Mucosa of rectum (tissue), 2 donors: ENCODE measurements around the gene KLRF1.

Experiments
- H3K27ac ChIP-seq, 2 donors: one replicate each; pipeline ENCODE4 v1.7.0; 2013; ENCODE audit warnings: inconsistent platforms in 2 of 2, low read depth in 2 of 2, low read length in 2 of 2
- H3K27me3 ChIP-seq, 2 donors: one replicate each; pipeline ENCODE4 v1.7.0; 2013; ENCODE audit warnings: low read length in 2 of 2; ENCODE audit not compliant: control insufficient read depth in 2 of 2, insufficient read depth in 2 of 2
- H3K36me3 ChIP-seq, 2 donors: one replicate each; pipeline ENCODE4 v1.7.0; 2013; ENCODE audit warnings: low read length in 2 of 2; ENCODE audit not compliant: control insufficient read depth in 2 of 2, insufficient read depth in 2 of 2
- H3K4me1 ChIP-seq, 2 donors: one replicate each; pipeline ENCODE4 v1.7.0; 2013; ENCODE audit warnings: low read length in 2 of 2, mild to moderate bottlenecking in 1 of 2; ENCODE audit not compliant: control insufficient read depth in 2 of 2, insufficient read depth in 2 of 2
- H3K4me3 ChIP-seq, 2 donors: one replicate each; pipeline ENCODE4 v1.7.0; 2013; ENCODE audit warnings: low read length in 2 of 2
- H3K9ac ChIP-seq, 2 donors: one replicate each; pipeline ENCODE4 v1.7.0; 2013; ENCODE audit warnings: low read length in 2 of 2, low read depth in 1 of 2, mild to moderate bottlenecking in 1 of 2
- H3K9me3 ChIP-seq, 2 donors: one replicate each; pipeline ENCODE4 v1.7.0; 2013; ENCODE audit warnings: low read length in 2 of 2; ENCODE audit not compliant: control insufficient read depth in 2 of 2
- donor health status: healthy.
- donor health status: Normal muscosa, but diverticular disease.

Gene KLRF1

GRCh38 chr12:9793779-9794395 is 33.4 kb upstream of the KLRF1 start:
- Histone ChIP-seq H3K9me3 (no peaks in the 10 kb centered on the region), H3K27me3 (no peaks in the 10 kb centered on the region), H3K27ac (no peak overlapping the region), H3K9ac (no peak overlapping the region), H3K4me3 (no peak overlapping the region), H3K4me1 (no peaks in the 10 kb centered on the region), H3K36me3 (no peaks in the 10 kb centered on the region)

GRCh38 chr12:9794484-9795093 is 32.7 kb upstream of the KLRF1 start:
- Histone ChIP-seq H3K4me1 (no peaks in the 10 kb centered on the region), H3K27ac (no peak overlapping the region), H3K9ac (no peak overlapping the region), H3K4me3 (no peak overlapping the region), H3K27me3 (no peaks in the 10 kb centered on the region), H3K36me3 (no peaks in the 10 kb centered on the region), H3K9me3 (no peaks in the 10 kb centered on the region)

GRCh38 chr12:9795945-9796344 is 31.3 kb upstream of the KLRF1 start:
- Histone ChIP-seq H3K27me3 (no peaks in the 10 kb centered on the region), H3K9me3 (no peaks in the 10 kb centered on the region), H3K4me3 (no peak overlapping the region), H3K4me1 (no peaks in the 10 kb centered on the region), H3K9ac (no peak overlapping the region), H3K27ac (no peak overlapping the region), H3K36me3 (no peaks in the 10 kb centered on the region)

GRCh38 chr12:9796346-9796745 is 30.9 kb upstream of the KLRF1 start:
- Histone ChIP-seq H3K9ac (no peak overlapping the region), H3K27me3 (no peaks in the 10 kb centered on the region), H3K36me3 (no peaks in the 10 kb centered on the region), H3K4me1 (no peaks in the 10 kb centered on the region), H3K4me3 (no peak overlapping the region), H3K9me3 (no peaks in the 10 kb centered on the region), H3K27ac (no peak overlapping the region)

GRCh38 chr12:9796971-9797370 is 30.3 kb upstream of the KLRF1 start:
- no peak overlapping the region for H3K27ac ChIP-seq
- H3K9ac ChIP-seq: no peak overlapping the region
- H3K4me1 ChIP-seq: no peaks in the 10 kb centered on the region
- H3K4me3 ChIP-seq: no peak overlapping the region
- H3K9me3 ChIP-seq: no peaks in the 10 kb centered on the region
- H3K27me3 ChIP-seq: no peaks in the 10 kb centered on the region
- no peaks in the 10 kb centered on the region for H3K36me3 ChIP-seq

GRCh38 chr12:9797722-9798619 is 29.3 kb upstream of the KLRF1 start:
- no peaks in the 10 kb centered on the region for H3K9me3 ChIP-seq
- H3K36me3 ChIP-seq: no peaks in the 10 kb centered on the region
- H3K27me3 ChIP-seq: no peaks in the 10 kb centered on the region
- H3K4me1 ChIP-seq: no peaks in the 10 kb centered on the region
- no peak overlapping the region for H3K9ac ChIP-seq
- H3K4me3 ChIP-seq: no peak overlapping the region
- H3K27ac ChIP-seq: no peak overlapping the region

GRCh38 chr12:9799961-9800360 is 27.3 kb upstream of the KLRF1 start:
- no peak overlapping the region for H3K9ac ChIP-seq
- H3K4me1 ChIP-seq: no peaks in the 10 kb centered on the region
- no peaks in the 10 kb centered on the region for H3K36me3 ChIP-seq
- no peak overlapping the region for H3K4me3 ChIP-seq
- no peaks in the 10 kb centered on the region for H3K27me3 ChIP-seq
- H3K27ac ChIP-seq: no peak overlapping the region
- H3K9me3 ChIP-seq: no peaks in the 10 kb centered on the region

- Histone ChIP-seq H3K9me3 (no peaks in the 10 kb centered on the region), H3K4me1 (no peaks in the 10 kb centered on the region), H3K27me3 (no peaks in the 10 kb centered on the region), H3K36me3 (no peaks in the 10 kb centered on the region), H3K4me3 (no peak overlapping the region), H3K27ac (no peak overlapping the region), H3K9ac (no peak overlapping the region)
These were observed 21.4 kb upstream of the KLRF1 start for GRCh38 chr12:9805883-9806282.

- Histone ChIP-seq H3K27me3 (no peaks in the 10 kb centered on the region), H3K4me3 (no peak overlapping the region), H3K36me3 (no peaks in the 10 kb centered on the region), H3K9ac (no peak overlapping the region), H3K4me1 (no peaks in the 10 kb centered on the region), H3K9me3 (no peaks in the 10 kb centered on the region), H3K27ac (no peak overlapping the region)
These were observed 20.6 kb upstream of the KLRF1 start for GRCh38 chr12:9806714-9807113.

GRCh38 chr12:9808504-9808903 is 18.8 kb upstream of the KLRF1 start:
- Histone ChIP-seq H3K4me1 (no peaks in the 10 kb centered on the region), H3K27ac (no peak overlapping the region), H3K9ac (no peak overlapping the region), H3K36me3 (no peaks in the 10 kb centered on the region), H3K9me3 (no peaks in the 10 kb centered on the region), H3K27me3 (no peaks in the 10 kb centered on the region), H3K4me3 (no peak overlapping the region)
